ENCODE results near the gene MARCO. TPM values are rescaled to one million over a fixed set of nuclear protein-coding genes. Genes with fewer than 3 reads are reported as not detected.
"Not testable (repeated sequence)": the region's sequence is repeated elsewhere in the genome, so short reads cannot be mapped to it uniquely, and the experiment has no call there.

MARCO gene
- total RNA-seq, 1 donor from 2014 or later, result not detected

DNA sequence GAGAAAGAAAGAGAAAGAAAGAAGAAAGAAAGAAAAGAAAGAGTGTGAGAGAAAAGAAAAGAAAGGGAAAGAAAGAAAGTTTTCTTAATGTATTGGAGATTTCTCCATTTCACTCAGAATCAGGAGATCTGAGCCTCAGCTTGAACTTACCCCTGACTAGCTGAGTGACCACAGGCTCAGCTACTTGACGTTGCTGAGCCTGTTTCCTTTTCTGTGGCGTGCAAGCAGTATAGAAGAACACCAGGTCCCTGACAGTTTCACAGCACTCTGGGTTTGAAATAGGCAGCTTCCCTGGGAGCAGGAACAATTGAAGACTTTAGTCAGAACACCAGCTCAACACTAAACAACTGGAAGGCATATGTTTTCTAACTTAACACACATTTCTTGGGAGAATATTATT is 44.7 kb downstream of the MARCO start:
- intact Hi-C loops (cut with micrococcal nuclease), result no loop called here
- no peaks in the 10 kb centered on the region for H3K36me3 Mint-ChIP-seq (ENCODE audit: low read depth)
- no peaks in the 10 kb centered on the region for H3K27me3 Mint-ChIP-seq (ENCODE audit: low read depth)
- no peaks in the 10 kb centered on the region for H3K4me1 Mint-ChIP-seq (ENCODE audit: low read depth)
- no peak overlapping the region for H3K4me3 Mint-ChIP-seq (ENCODE audit: low read depth)
- no peak for DNase-seq (ENCODE audit: low spot score)
- H3K27ac Mint-ChIP-seq, result no peak overlapping the region
- no peaks in the 10 kb centered on the region for H3K9me3 Mint-ChIP-seq

DNA sequence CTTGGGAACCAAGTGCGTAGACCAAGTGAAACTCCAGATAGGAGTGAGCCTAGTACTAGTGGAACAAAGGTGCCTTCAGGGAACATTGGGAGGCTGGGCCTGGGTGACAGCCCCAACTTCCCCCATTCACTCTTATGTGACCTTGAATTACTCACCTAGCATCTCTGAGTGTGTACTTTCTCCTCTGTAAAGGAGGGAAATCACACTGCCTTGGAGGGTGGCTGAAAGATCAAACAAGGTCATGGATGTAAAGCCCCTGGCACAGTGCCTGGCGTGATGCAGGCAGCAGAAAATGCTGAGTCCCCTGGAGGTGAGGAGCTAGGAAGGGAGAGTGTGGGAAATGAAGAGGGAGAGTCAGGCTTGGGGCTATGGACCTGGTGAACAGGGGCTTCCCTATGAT is 45.9 kb downstream of the MARCO start:
- H3K27ac Mint-ChIP-seq, result no peak overlapping the region
- no peaks in the 10 kb centered on the region for H3K4me1 Mint-ChIP-seq (ENCODE audit: low read depth)

GRCh38 chr2:118988706-118989105 is 46.7 kb downstream of the MARCO start:
- peak; percentile 3 for DNase-seq (ENCODE audit: low spot score)
- H3K27me3 Mint-ChIP-seq (ENCODE audit: low read depth), result no peaks in the 10 kb centered on the region
- H3K4me3 Mint-ChIP-seq (ENCODE audit: low read depth), result no peak overlapping the region
- H3K27ac Mint-ChIP-seq, result no peak overlapping the region
- intact Hi-C loops (cut with micrococcal nuclease), result no loop called here
- H3K4me1 Mint-ChIP-seq (ENCODE audit: low read depth), result no peaks in the 10 kb centered on the region
- H3K9me3 Mint-ChIP-seq, result no peaks in the 10 kb centered on the region
- H3K36me3 Mint-ChIP-seq (ENCODE audit: low read depth), result no peaks in the 10 kb centered on the region

More for the DNA sequence above, 45.9 kb downstream of the MARCO start:
- Mint-ChIP-seq H3K27me3 (ENCODE audit: low read depth) (no peaks in the 10 kb centered on the region), H3K4me3 (ENCODE audit: low read depth) (no peak overlapping the region), H3K9me3 (no peaks in the 10 kb centered on the region), H3K36me3 (ENCODE audit: low read depth) (no peaks in the 10 kb centered on the region)
- intact Hi-C loops (cut with micrococcal nuclease), result no loop called here
- no peak for DNase-seq (ENCODE audit: low spot score)

DNA sequence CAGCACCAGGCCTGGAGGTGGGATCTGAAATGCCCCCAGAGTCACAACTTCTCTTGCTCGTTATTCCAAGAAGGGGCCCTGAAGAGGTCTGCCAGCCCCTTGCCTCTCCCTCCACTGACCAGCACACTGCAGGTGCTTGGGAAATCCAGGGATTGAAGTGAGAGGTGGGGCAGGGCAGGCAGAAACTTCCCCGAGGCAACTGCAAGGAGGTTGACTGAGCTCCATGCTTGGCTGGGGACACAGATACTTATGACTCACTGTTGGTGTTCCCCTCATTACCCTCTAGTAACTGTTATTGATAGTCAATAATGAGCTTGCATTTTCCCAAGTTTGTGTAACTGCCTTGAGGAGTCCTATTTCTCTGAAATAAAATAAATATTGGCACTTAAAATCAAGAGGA is 47.5 kb downstream of the MARCO start:
- Mint-ChIP-seq H3K4me3 (ENCODE audit: low read depth) (no peak overlapping the region), H3K9me3 (no peaks in the 10 kb centered on the region)

GRCh38 chr2:118990757-118991545 is 49.0 kb downstream of the MARCO start:
- Mint-ChIP-seq H3K36me3 (ENCODE audit: low read depth) (no peaks in the 10 kb centered on the region), H3K27ac (no peak overlapping the region), H3K4me1 (ENCODE audit: low read depth) (no peaks in the 10 kb centered on the region), H3K4me3 (ENCODE audit: low read depth) (no peak overlapping the region), H3K9me3 (no peaks in the 10 kb centered on the region), H3K27me3 (ENCODE audit: low read depth) (no peaks in the 10 kb centered on the region)
- intact Hi-C loops (cut with micrococcal nuclease), result no loop called here
- no peak for DNase-seq (ENCODE audit: low spot score)

More for the DNA sequence above, 47.5 kb downstream of the MARCO start:
- no peaks in the 10 kb centered on the region for H3K4me1 Mint-ChIP-seq (ENCODE audit: low read depth)
- no peak overlapping the region for H3K27ac Mint-ChIP-seq
- H3K27me3 Mint-ChIP-seq (ENCODE audit: low read depth), result no peaks in the 10 kb centered on the region
- intact Hi-C loops (cut with micrococcal nuclease), result no loop called here
- no peaks in the 10 kb centered on the region for H3K36me3 Mint-ChIP-seq (ENCODE audit: low read depth)
- DNase-seq (ENCODE audit: low spot score), result peak; percentile 1

- H3K4me3 Mint-ChIP-seq (ENCODE audit: low read depth), result no peak overlapping the region
- no peaks in the 10 kb centered on the region for H3K36me3 Mint-ChIP-seq (ENCODE audit: low read depth)
- no peaks in the 10 kb centered on the region for H3K9me3 Mint-ChIP-seq
- no peak overlapping the region for H3K27ac Mint-ChIP-seq
- no peak for DNase-seq (ENCODE audit: low spot score)
- intact Hi-C loops (cut with micrococcal nuclease), result no loop called here
- no peaks in the 10 kb centered on the region for H3K4me1 Mint-ChIP-seq (ENCODE audit: low read depth)
- no peaks in the 10 kb centered on the region for H3K27me3 Mint-ChIP-seq (ENCODE audit: low read depth)
These were observed 49.6 kb downstream of the MARCO start for GRCh38 chr2:118991554-118991953.

DNA sequence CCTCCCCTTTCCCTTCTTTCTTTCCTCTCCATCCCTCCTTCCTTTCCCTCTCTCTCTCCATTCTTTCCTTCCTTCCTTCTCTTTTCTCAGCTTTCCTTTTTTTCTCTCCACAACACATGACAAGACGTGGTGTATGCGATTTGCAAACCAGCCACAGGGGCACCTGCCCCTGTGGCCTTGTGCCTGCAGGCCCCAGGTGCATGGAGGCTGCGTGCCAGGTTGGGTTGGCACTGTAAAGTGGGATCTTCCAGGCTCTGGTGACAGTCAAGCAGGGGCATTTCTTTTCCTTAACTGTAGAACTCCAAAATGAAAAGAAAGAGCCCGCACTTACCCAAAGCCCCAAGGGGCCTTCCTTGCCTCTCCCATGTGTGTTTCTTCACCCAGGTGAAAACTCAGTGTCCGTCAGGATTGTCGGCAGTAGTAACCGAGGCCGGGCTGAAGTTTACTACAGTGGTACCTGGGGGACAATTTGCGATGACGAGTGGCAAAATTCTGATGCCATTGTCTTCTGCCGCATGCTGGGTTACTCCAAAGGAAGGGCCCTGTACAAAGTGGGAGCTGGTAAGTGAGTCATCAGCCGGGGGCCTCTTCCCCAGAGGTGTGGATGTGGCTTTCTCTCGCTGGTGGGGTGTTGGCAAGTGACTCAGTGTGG is 50.9 kb downstream of the MARCO start:
- no peak for DNase-seq (ENCODE audit: low spot score)
- intact Hi-C loops (cut with micrococcal nuclease), result no loop called here
- Mint-ChIP-seq H3K4me3 (ENCODE audit: low read depth) (no peak overlapping the region), H3K9me3 (no peaks in the 10 kb centered on the region), H3K27ac (no peak overlapping the region), H3K27me3 (ENCODE audit: low read depth) (no peaks in the 10 kb centered on the region), H3K4me1 (ENCODE audit: low read depth) (no peaks in the 10 kb centered on the region), H3K36me3 (ENCODE audit: low read depth) (no peaks in the 10 kb centered on the region)

DNA sequence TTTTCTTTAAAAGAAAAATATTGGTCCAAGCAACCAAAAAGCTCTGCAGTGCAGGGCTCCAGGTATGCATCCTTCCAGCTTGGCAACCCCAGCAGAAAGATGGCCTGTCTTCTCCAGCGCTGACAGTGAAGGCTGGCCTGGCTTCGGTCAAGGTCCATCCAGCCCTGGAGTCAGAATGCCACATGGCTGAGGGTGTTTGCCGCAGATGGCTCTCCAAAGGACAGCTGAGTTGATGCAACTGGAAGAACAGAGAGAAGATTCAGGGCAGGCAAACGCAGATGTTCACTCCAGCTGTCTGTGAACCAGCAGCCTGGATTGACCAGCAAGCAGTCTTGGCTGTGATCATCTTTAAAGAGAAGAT is 51.4 kb downstream of the MARCO start:
- no peaks in the 10 kb centered on the region for H3K4me1 Mint-ChIP-seq (ENCODE audit: low read depth)
- DNase-seq (ENCODE audit: low spot score), result no peak
- no peaks in the 10 kb centered on the region for H3K9me3 Mint-ChIP-seq
- no peaks in the 10 kb centered on the region for H3K36me3 Mint-ChIP-seq (ENCODE audit: low read depth)
- no peak overlapping the region for H3K27ac Mint-ChIP-seq
- no peaks in the 10 kb centered on the region for H3K27me3 Mint-ChIP-seq (ENCODE audit: low read depth)
- intact Hi-C loops (cut with micrococcal nuclease), result no loop called here
- no peak overlapping the region for H3K4me3 Mint-ChIP-seq (ENCODE audit: low read depth)

DNA sequence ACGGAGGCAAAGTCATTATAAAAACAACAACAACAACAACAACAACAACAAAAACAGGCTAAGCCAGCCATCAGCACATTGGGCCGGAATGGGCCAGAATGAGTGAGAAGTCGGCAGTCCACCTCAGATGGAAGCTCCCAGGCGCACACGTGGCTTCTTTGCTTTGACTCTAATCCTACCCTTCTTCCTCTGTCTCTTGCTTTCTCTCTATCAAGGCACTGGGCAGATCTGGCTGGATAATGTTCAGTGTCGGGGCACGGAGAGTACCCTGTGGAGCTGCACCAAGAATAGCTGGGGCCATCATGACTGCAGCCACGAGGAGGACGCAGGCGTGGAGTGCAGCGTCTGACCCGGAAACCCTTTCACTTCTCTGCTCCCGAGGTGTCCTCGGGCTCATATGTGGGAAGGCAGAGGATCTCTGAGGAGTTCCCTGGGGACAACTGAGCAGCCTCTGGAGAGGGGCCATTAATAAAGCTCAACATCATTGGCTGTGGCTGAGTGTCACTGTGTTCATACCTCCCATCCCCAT is 52.2 kb downstream of the MARCO start:
- H3K36me3 Mint-ChIP-seq (ENCODE audit: low read depth), result no peaks in the 10 kb centered on the region
- no peaks in the 10 kb centered on the region for H3K9me3 Mint-ChIP-seq
- no peak overlapping the region for H3K4me3 Mint-ChIP-seq (ENCODE audit: low read depth)
- H3K4me1 Mint-ChIP-seq (ENCODE audit: low read depth), result no peaks in the 10 kb centered on the region
- DNase-seq (ENCODE audit: low spot score), result peak; percentile 1
- H3K27me3 Mint-ChIP-seq (ENCODE audit: low read depth), result no peaks in the 10 kb centered on the region
- intact Hi-C loops (cut with micrococcal nuclease), result no loop called here
- H3K27ac Mint-ChIP-seq, result no peak overlapping the region

GRCh38 chr2:118994778-118995177 is 52.8 kb downstream of the MARCO start:
- intact Hi-C loops (cut with micrococcal nuclease), result no loop called here
- H3K4me1 Mint-ChIP-seq (ENCODE audit: low read depth), result no peaks in the 10 kb centered on the region
- no peak overlapping the region for H3K27ac Mint-ChIP-seq
- no peak for DNase-seq (ENCODE audit: low spot score)
- no peak overlapping the region for H3K4me3 Mint-ChIP-seq (ENCODE audit: low read depth)
- H3K9me3 Mint-ChIP-seq, result no peaks in the 10 kb centered on the region
- no peaks in the 10 kb centered on the region for H3K36me3 Mint-ChIP-seq (ENCODE audit: low read depth)
- H3K27me3 Mint-ChIP-seq (ENCODE audit: low read depth), result no peaks in the 10 kb centered on the region

- DNase-seq (ENCODE audit: low spot score); intact Hi-C loops (cut with micrococcal nuclease); H3K4me3 Mint-ChIP-seq (ENCODE audit: low read depth); H3K4me1 Mint-ChIP-seq (ENCODE audit: low read depth); H3K36me3 Mint-ChIP-seq (ENCODE audit: low read depth); H3K27ac Mint-ChIP-seq; H3K27me3 Mint-ChIP-seq (ENCODE audit: low read depth); H3K9me3 Mint-ChIP-seq: not testable (repeated sequence)
These were observed 61.9 kb downstream of the MARCO start for GRCh38 chr2:119003856-119004255.

DNA sequence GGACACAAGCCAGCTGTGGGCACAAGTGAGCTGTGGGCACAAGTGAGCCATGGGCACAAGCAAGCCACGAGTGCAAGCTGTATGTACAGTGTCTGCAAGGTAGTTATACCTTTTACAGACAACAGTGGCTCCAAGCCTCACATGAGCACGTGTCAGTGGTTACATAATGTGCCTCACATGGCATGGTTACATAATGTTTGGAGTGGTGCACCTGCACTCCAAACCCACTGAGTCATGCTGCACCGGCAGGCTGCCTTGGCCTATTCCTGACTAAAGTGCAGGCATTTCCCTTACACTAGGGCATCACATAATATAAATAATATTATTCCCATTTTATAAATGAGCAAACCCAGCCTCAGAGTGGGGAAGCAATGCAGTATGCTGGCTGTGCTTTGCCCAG is 62.6 kb downstream of the MARCO start:
- Mint-ChIP-seq H3K27ac (no peak overlapping the region), H3K4me3 (ENCODE audit: low read depth) (no peak overlapping the region), H3K36me3 (ENCODE audit: low read depth) (no peaks in the 10 kb centered on the region), H3K4me1 (ENCODE audit: low read depth) (no peaks in the 10 kb centered on the region), H3K27me3 (ENCODE audit: low read depth) (peaks cover under 1% of the 10 kb centered on the region), H3K9me3 (no peaks in the 10 kb centered on the region)
- intact Hi-C loops (cut with micrococcal nuclease), result no loop called here
- no peak for DNase-seq (ENCODE audit: low spot score)

DNA sequence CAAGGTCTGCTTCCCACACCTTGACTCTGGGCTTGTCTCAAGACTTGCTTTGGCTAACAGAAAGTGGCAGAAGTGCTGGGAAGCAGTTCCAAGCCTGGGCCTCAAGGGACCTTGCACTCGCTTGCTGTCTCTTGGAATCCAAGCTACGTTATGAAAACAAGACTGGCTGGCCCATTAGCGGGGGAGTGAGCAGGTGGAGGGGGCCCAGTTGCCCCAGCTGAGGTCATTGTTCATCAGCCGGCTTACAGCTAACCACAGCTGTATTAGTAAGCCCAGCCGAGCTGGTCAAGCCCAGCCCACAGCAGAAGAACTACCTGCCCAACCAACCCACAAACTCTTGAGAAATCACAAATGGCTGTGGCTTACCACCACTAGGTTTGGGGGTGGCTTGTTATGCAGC is 63.1 kb downstream of the MARCO start:
- DNase-seq (ENCODE audit: low spot score), result no peak
- peaks cover 5% of the 10 kb centered on the region for H3K27me3 Mint-ChIP-seq (ENCODE audit: low read depth)
- no peaks in the 10 kb centered on the region for H3K9me3 Mint-ChIP-seq
- no peaks in the 10 kb centered on the region for H3K4me1 Mint-ChIP-seq (ENCODE audit: low read depth)
- no peak overlapping the region for H3K4me3 Mint-ChIP-seq (ENCODE audit: low read depth)
- intact Hi-C loops (cut with micrococcal nuclease), result no loop called here
- no peaks in the 10 kb centered on the region for H3K36me3 Mint-ChIP-seq (ENCODE audit: low read depth)
- no peak overlapping the region for H3K27ac Mint-ChIP-seq
